H1 (cell line): ENCODE results near the gene KRT1. TPM values are rescaled to one million over a fixed set of nuclear protein-coding genes. Genes with fewer than 3 reads are reported as not detected.

ENCODE experiments used
- CTCF ChIA-PET: fragments of 300-600 bp; sonication (Branson Sonifier 250); formaldehyde crosslinking; loops from one replicate; lab custom pipeline; 2021; ENCODE audit not compliant: partially characterized antibody; lab: Charles Lee
- POLR2A ChIA-PET: fragments of 300-600 bp; sonication (Branson Sonifier 250); formaldehyde crosslinking; loops from one replicate; lab custom pipeline; 2021; ENCODE audit warnings: inconsistent platforms; ENCODE audit not compliant: partially characterized antibody; lab: Charles Lee
- DNase-seq, 2 experiments: peaks; one replicate each; pipeline versions ENCODE4 v3.0.0 to v3.0.0-alpha.2; 2010 to 2022; ENCODE audit warnings: low spot score in 2 of 2, low read depth in 1 of 2, mixed read lengths in 1 of 2
- FAIRE-seq: peaks from 2 replicates; lab custom pipeline; 2011; peaks lifted over from hg19 to GRCh38; lab: Jason Lieb, UNC
- H2AFZ ChIP-seq: 2 replicates; pipeline ENCODE4 v1.8.1; 2012; ENCODE audit warnings: low read length, inconsistent platforms
- H2AK5ac ChIP-seq: 2 replicates; pipeline ENCODE4 v1.6.1; 2013; ENCODE audit warnings: low read depth, low read length
- H2BK120ac ChIP-seq: replicated peaks from 2 replicates; pipeline ENCODE3; 2013; ENCODE audit warnings: low read depth, low read length, inconsistent platforms
- H2BK12ac ChIP-seq: 2 replicates; pipeline ENCODE4 v1.6.1; 2013; ENCODE audit warnings: low read depth, low read length
- H2BK15ac ChIP-seq: 2 replicates; pipeline ENCODE4 v1.6.1; 2013; ENCODE audit warnings: low read length
- H2BK20ac ChIP-seq: 2 replicates; pipeline ENCODE4 v1.6.1; 2013; ENCODE audit warnings: low read length
- H2BK5ac ChIP-seq: 2 replicates; pipeline ENCODE4 v1.6.1; 2013; ENCODE audit warnings: low read depth, low read length
- H3K14ac ChIP-seq: 2 replicates; pipeline ENCODE4 v1.6.1; 2013; ENCODE audit warnings: inconsistent platforms; ENCODE audit not compliant: insufficient read length
- H3K18ac ChIP-seq: 2 replicates; pipeline ENCODE4 v1.6.1; 2013; ENCODE audit warnings: low read length; ENCODE audit errors: extremely low read depth
- H3K23ac ChIP-seq: 2 replicates; pipeline ENCODE4 v1.6.1; 2013; ENCODE audit warnings: inconsistent platforms; ENCODE audit not compliant: insufficient read length
- H3K23me2 ChIP-seq: 2 replicates; pipeline ENCODE4 v1.6.1; 2013; ENCODE audit warnings: low read depth, low read length
- H3K27ac ChIP-seq: 2 replicates; pipeline ENCODE4 v1.6.1; 2011; ENCODE audit warnings: low read depth, low read length, inconsistent platforms
- H3K27me3 ChIP-seq, 4 experiments: replicated peaks in 1 of 4; 1 replicate in 1 of 4; 2 replicates in 3 of 4; pipeline versions ENCODE4 v1.6.1 to v1.8.1; 2011 to 2013; ENCODE audit warnings: low read length in 3 of 4, mild to moderate bottlenecking in 3 of 4, inconsistent platforms in 2 of 4, mixed read lengths in 2 of 4, moderate library complexity in 1 of 4; ENCODE audit not compliant: control insufficient read depth in 3 of 4, insufficient read depth in 3 of 4; ENCODE audit errors: extremely low read depth in 1 of 4
- H3K36me3 ChIP-seq, 4 experiments: 2 replicates each; pipeline versions ENCODE4 v1.6.1 to v1.8.1; 2011 to 2013; ENCODE audit warnings: mild to moderate bottlenecking in 4 of 4, low read length in 3 of 4, moderate library complexity in 2 of 4, control low read depth in 1 of 4, inconsistent platforms in 1 of 4; ENCODE audit not compliant: insufficient read depth in 4 of 4, control insufficient read depth in 2 of 4
- H3K4ac ChIP-seq: replicated peaks from 2 replicates; pipeline ENCODE3; 2013; ENCODE audit warnings: low read length, low read depth, mixed read lengths, inconsistent platforms; ENCODE audit not compliant: insufficient read length
- H3K4me1 ChIP-seq, 4 experiments: replicated peaks in 1 of 4; 1 replicate in 1 of 4; 2 replicates in 3 of 4; pipeline versions ENCODE4 v1.6.1 to v1.8.1; 2011 to 2013; ENCODE audit warnings: low read length in 3 of 4, inconsistent platforms in 2 of 4, mixed read lengths in 1 of 4; ENCODE audit not compliant: insufficient read depth in 4 of 4, control insufficient read depth in 3 of 4
- H3K4me2 ChIP-seq, 2 experiments: 2 replicates each; pipeline versions ENCODE4 v1.6.1 to v1.8.1; 2011 to 2013; ENCODE audit warnings: low read depth in 2 of 2, low read length in 2 of 2, control low read depth in 1 of 2, inconsistent platforms in 1 of 2, mild to moderate bottlenecking in 1 of 2; ENCODE audit not compliant: insufficient read depth in 1 of 2
- H3K4me3 ChIP-seq, 4 experiments: fragments of 200-600, 300-600 bp in 1 of 4; sonication (generic), shearing (Covaris generic), sonication (Bioruptor Twin) in 1 of 4; 2 replicates each; pipeline versions ENCODE4 v1.5.1 to v1.8.1; 2011 to 2016; ENCODE audit warnings: low read length in 4 of 4, low read depth in 3 of 4, control low read depth in 2 of 4, inconsistent platforms in 2 of 4, mild to moderate bottlenecking in 2 of 4, mixed read lengths in 1 of 4, moderate library complexity in 1 of 4; ENCODE audit not compliant: insufficient read depth in 2 of 4; ENCODE audit errors: extremely low read depth in 1 of 4
- H3K56ac ChIP-seq: replicated peaks from 2 replicates; pipeline ENCODE3; 2013; ENCODE audit warnings: low read depth, mild to moderate bottlenecking, mixed read lengths, low read length, inconsistent platforms; ENCODE audit not compliant: insufficient read length
- H3K79me1 ChIP-seq: 2 replicates; pipeline ENCODE4 v1.6.1; 2013; ENCODE audit warnings: low read depth, low read length, control low read depth
- H3K79me2 ChIP-seq, 2 experiments: 2 replicates each; pipeline versions ENCODE4 v1.6.1 to v1.8.1; 2012 to 2013; ENCODE audit warnings: low read length in 2 of 2, mild to moderate bottlenecking in 2 of 2, inconsistent platforms in 1 of 2; ENCODE audit not compliant: insufficient read depth in 2 of 2, control insufficient read depth in 1 of 2
- H3K9ac ChIP-seq, 4 experiments: replicated peaks in 1 of 4; 1 replicate in 1 of 4; 2 replicates in 3 of 4; pipeline versions ENCODE4 v1.6.1 to v1.8.1; 2011 to 2013; ENCODE audit warnings: low read depth in 3 of 4, low read length in 3 of 4, control low read depth in 2 of 4, mild to moderate bottlenecking in 2 of 4, moderate library complexity in 2 of 4, inconsistent platforms in 1 of 4; ENCODE audit errors: extremely low read depth in 1 of 4
- H3K9me3 ChIP-seq, 2 experiments: 2 replicates each; pipeline versions ENCODE4 v1.6.1 to v1.8.1; 2012 to 2013; ENCODE audit warnings: mild to moderate bottlenecking in 2 of 2, moderate library complexity in 2 of 2, control low read depth in 1 of 2, inconsistent platforms in 1 of 2, low read depth in 1 of 2, low read length in 1 of 2, mixed read lengths in 1 of 2; ENCODE audit not compliant: insufficient read depth in 2 of 2
- H4K20me1 ChIP-seq, 2 experiments: replicated peaks in 1 of 2; 2 replicates each; pipeline versions ENCODE3 to v1.8.1; 2011 to 2013; ENCODE audit warnings: inconsistent platforms in 2 of 2, low read length in 2 of 2, mild to moderate bottlenecking in 1 of 2; ENCODE audit not compliant: insufficient read depth in 2 of 2, control insufficient read depth in 1 of 2
- H4K5ac ChIP-seq: 2 replicates; pipeline ENCODE4 v1.6.1; 2013; ENCODE audit warnings: low read length, low read depth, mixed read lengths, inconsistent platforms; ENCODE audit not compliant: insufficient read length
- H4K8ac ChIP-seq: 2 replicates; pipeline ENCODE4 v1.8.0; 2013; ENCODE audit warnings: mild to moderate bottlenecking, moderate library complexity, low read length, inconsistent platforms; ENCODE audit not compliant: insufficient read depth; ENCODE audit errors: extremely low read depth
- H4K91ac ChIP-seq: replicated peaks from 2 replicates; pipeline ENCODE3; 2013; ENCODE audit warnings: low read length, mixed read lengths, inconsistent platforms; ENCODE audit not compliant: insufficient read length
- USF2 ChIP-seq: IDR thresholded peaks from 2 replicates; pipeline ENCODE4 v1.6.1; 2011; ENCODE audit warnings: low read length, improper control_type of control experiment
- WGBS, 2 experiments: shearing (Covaris generic) in 1 of 2; methylation state at CpG; one replicate each; pipeline versions ENCODE4 v1.1.6 to v1.1.7; 2013 to 2015; ENCODE audit warnings: low lambda C conversion rate in 2 of 2, mixed read lengths in 2 of 2, inconsistent platforms in 1 of 2, low coverage in 1 of 2, missing lambda C conversion rate in 1 of 2; ENCODE audit not compliant: insufficient replicate concordance in 2 of 2, insufficient coverage in 1 of 2, insufficient read length in 1 of 2; ENCODE audit errors: extremely low coverage in 1 of 2, missing lambda C conversion rate in 1 of 2; 5-methylcytosine and 5-hydroxymethylcytosine counted together
- polyA plus RNA-seq, 7 experiments: library from polyadenylated mRNA; depleted of rRNA in 3 of 7; stranded (reverse) in 5 of 7; unstranded in 2 of 7; fragments of >200 nt in 5 of 7; fragments of 200-250 nt in 2 of 7; gene quantifications; 1 replicate in 5 of 7; 2 replicates in 1 of 7; 4 replicates in 1 of 7; pipeline versions ENCODE4 v1.2.1 to v1.2.3, GENCODE V29; 2011 to 2013; ENCODE audit warnings: missing spikeins in 2 of 7, mixed read lengths in 2 of 7
- total RNA-seq: library from RNA; stranded (reverse); fragmentation: NEBNext Ultra II Directional; extraction: Animal tissue kit (Norgen Biotek cat#: 25700); gene quantifications from 2 replicates; pipeline ENCODE4 v1.2.1, GENCODE V29; 2021

The KRT1 gene
- total and polyA plus RNA-seq, 2 of the 8 experiments (the other 6 are each of a cell fraction or from before 2014, with no cell fraction given) = not detected

- CTCF ChIA-PET = interaction anchor here (0.7 to 3.9 kb wide), 6 partner anchors 11 to 293 kb away, joined by 3 to 18 read pairs (median 3); no protein-coding TSS in a partner anchor
- Histone ChIP-seq H2BK12ac (no peak overlapping the region), H2BK15ac (no peak overlapping the region), H4K91ac (no peak overlapping the region), H2AK5ac (no peak overlapping the region), H3K79me1 (no peaks in the 10 kb centered on the region), H3K4ac (no peak overlapping the region), H2AFZ (no peak overlapping the region), H2BK20ac (no peak overlapping the region), H3K36me3 (no peaks in the 10 kb centered on the region), H4K20me1 (no peaks in the 10 kb centered on the region), H3K9ac (no peak overlapping the region), H3K4me3 (no peak overlapping the region), H3K14ac (no peak overlapping the region), H4K5ac (no peak overlapping the region), H3K27ac (no peak overlapping the region), H3K4me2 (no peak overlapping the region), H3K56ac (no peak overlapping the region), H2BK5ac (no peak overlapping the region), H4K8ac (no peak overlapping the region), H3K27me3 (no peaks in the 10 kb centered on the region), H2BK120ac (no peak overlapping the region), H3K23ac (no peak overlapping the region), H3K23me2 (no peaks in the 10 kb centered on the region), H3K4me1 (no peaks in the 10 kb centered on the region), H3K18ac (no peak overlapping the region), H3K9me3 (peaks cover 0 to 6% of the 10 kb centered on the region in 2 experiments; a peak in 1 of 4 replicates), H3K79me2 (no peaks in the 10 kb centered on the region)
- DNase-seq (no peak), FAIRE-seq (no peak)
- TF ChIP-seq USF2 = no peak
- POLR2A ChIA-PET = no interaction called here
- WGBS, 2 experiments = 82% methylated on average over 6 of the region's 6 CpGs; no CpG with 5 or more reads in 1 of the 2 experiments
Observed at GRCh38 chr12:52655251-52655650, 25.0 kb downstream of the KRT1 start.
